DND-41 (cell line): ENCODE measurements around the gene RBFOX1.

ENCODE experiments used
- CTCF ChIP-seq: IDR thresholded peaks from 2 replicates; pipeline ENCODE4 v1.5.1; 2012; ENCODE audit warnings: borderline replicate concordance, low read length, moderate library complexity, mild to moderate bottlenecking; ENCODE audit not compliant: poor library complexity, severe bottlenecking; ENCODE audit errors: extremely low read depth
- EZH2 ChIP-seq: IDR thresholded peaks from 3 replicates; pipeline ENCODE4 v1.6.1; 2012; ENCODE audit warnings: borderline replicate concordance, low read depth, mild to moderate bottlenecking, moderate library complexity, low read length, inconsistent platforms; ENCODE audit not compliant: severe bottlenecking

DNA sequence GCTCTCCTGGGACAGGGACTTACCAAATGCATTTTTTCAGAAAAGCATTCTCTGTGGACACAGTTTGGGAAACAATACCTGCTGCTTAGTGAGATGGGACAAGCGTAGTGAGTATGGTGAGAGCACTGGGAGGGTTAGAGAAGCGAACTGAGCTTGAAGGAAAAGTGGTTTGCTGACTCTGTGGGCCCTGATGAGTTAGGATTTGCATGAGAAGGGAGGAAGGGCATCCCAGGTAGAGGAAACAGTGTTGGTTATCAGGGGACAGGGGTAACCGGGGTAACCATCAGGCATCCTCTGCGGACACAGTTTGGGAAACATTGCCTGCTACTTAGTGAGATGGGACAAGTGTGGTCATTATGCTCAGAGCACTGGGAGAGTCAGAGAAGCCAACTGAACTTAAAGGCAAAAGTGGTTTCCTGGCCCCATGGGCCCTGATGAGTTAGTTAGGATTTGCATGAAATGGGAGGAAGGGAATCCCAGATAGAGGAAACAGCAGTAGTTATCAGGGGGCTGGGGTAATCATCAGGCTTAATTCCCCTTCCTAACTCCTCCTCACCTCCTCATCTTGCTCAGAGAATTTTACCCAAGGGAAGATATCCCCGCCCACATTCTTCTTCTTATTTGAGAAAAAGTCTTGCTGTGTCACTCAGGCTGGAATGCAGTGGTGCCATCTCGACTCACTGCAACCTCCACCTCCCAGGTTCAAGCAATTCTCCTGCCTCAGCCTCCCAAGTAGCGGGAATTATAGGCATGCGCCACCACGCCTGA lies 319.3 kb downstream of the RBFOX1 start:
- no peak for TF ChIP-seq CTCF
- no peak for TF ChIP-seq EZH2
